D341Med (cell line): ENCODE data around the gene SVIL.
"Not testable (repeated sequence)": the region's sequence is repeated elsewhere in the genome, so short reads cannot be mapped to it uniquely, and the experiment has no call there.

Source experiments
- DNase-seq: peaks from one replicate; pipeline ENCODE4 v3.0.0; 2012; ENCODE audit warnings: low spot score

SVIL gene

DNA sequence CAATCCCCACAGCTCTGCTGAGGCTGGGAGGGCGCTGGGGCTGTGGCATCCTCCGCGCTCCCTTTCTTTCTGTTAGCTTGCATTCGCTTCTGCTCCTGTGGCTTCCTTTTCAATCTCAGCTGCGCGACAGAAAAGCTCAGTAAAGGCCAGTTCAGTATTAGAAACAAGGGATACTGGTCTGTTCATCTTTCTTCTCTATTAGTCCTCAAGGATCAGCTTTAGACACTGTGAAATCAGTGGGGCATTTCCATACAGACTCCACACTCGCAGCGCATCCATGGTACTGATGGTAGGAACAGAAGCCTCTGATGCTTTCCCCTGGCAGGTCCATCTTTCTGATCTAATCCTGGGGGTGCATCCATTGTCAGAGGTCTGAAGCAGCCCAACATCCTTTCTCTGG is 182.2 kb downstream of the SVIL start:
- DNase-seq = no peak

DNA sequence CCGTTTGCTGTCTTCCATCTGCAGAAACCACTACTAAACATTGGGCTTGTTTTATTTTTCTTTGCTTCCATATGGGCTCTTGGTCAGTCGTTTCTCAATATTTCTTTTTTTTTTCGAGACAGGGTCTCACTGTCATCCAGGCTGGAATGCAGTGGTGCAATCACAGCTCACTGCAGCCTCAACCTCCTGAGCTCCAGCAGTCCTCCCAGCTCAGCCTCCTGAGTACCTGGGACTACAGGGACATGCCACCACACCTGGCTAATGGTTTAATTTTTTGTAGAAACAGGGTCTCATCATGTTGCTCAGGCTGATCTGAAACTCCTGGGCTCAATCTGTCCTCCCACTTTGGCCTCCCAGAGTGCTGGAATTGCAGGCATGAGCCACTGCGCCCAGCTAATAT is 182.8 kb downstream of the SVIL start:
- DNase-seq = no peak

DNA sequence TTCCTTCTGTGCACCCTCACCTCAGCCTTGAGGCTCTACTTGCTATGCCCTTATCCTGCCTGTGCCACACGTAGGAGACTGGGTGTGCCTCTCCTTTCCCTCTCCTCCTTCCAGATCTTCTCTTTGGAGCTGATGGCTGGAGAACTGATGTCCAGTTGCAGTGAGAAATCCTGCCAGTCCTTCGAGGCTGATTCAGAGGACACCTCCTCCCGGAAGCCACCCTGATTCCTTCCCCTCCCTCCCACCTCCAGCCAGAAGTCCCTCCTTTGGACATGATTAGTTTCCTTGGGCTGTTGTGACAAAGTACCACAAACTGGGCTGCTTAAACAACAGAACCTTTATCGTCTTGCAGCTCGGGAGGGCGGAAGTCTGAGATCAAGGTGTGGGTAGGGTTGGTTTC is 184.4 kb downstream of the SVIL start:
- no peak for DNase-seq

DNA sequence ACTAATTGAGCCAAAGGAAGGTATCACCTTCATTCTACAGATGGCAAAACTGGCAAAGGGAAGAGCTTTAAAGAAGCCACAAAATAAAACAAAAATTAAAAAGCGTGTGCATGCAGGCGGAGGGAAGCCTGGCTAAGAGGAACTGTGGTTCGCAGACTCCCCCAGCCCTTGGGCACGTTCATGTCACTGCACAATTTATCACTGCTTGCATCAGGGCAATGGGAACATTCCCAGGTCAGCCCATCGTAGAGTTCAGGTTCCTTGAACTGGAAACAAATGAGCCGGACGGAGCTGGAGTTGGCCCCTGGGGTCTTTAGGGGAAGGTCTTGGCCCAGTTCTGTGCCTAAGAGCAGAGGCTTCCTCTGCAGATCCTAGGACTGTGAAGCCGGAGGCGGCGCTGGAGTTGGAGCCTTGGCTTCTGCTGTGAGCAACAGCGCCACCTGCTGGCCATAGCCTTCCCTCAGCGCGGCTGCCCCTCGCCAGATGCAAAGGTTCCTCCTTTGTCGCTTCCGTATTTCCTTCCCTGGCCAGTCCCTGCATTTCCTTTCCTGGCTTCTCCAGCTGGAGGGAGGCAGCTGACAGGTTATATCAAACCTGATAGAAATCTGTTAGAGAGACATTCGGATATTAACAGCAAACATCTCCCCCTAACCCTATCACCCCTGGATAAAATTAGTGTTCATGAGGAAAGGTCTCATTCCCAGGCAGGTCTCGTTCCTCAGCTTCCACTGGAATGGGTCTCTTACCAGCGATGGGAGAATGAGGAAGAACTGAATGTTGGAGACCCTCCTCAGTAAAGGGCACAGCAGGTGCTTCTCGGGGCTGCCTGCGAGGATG is 185.8 kb downstream of the SVIL start:
- peak; percentile 76 for DNase-seq

DNA sequence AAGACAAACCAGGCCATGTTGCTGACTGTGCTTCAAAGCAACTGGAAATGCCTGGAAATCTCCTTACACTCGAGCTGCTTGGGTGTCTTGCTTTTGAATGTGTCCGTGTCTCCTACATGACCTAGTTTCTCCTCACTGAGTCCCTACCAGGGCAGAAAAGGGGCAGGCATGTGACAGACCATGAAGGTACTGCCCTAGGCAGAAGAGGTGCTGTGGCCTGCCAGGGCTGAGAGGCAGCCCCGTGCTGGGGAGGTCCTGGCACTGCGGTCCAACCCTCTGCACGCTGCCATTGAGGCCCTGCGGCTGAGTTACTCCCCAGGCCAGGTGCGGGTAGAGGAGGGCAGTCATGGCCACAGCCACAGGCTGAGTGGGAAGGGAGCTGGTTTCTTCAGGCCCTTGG is 186.6 kb downstream of the SVIL start:
- no peak for DNase-seq

DNA sequence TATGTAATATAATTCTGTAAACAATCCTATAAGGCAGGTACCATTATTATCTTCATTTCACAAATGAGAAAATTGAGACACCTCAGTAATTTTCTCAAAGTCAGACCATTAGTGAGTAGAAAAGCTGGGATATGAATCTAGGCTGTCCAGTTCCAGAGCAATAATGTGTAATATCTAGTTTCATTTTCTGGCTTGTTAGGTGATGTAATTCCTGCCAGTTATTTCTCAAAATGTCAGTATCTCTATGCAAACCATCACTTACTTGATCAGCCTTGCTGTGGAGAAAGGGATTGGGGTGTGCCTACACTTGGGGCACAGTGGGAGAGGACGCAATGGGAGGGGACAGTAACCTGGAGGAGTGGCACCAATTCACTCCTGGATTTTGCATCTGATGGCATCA is 188.4 kb downstream of the SVIL start:
- DNase-seq = no peak

DNA sequence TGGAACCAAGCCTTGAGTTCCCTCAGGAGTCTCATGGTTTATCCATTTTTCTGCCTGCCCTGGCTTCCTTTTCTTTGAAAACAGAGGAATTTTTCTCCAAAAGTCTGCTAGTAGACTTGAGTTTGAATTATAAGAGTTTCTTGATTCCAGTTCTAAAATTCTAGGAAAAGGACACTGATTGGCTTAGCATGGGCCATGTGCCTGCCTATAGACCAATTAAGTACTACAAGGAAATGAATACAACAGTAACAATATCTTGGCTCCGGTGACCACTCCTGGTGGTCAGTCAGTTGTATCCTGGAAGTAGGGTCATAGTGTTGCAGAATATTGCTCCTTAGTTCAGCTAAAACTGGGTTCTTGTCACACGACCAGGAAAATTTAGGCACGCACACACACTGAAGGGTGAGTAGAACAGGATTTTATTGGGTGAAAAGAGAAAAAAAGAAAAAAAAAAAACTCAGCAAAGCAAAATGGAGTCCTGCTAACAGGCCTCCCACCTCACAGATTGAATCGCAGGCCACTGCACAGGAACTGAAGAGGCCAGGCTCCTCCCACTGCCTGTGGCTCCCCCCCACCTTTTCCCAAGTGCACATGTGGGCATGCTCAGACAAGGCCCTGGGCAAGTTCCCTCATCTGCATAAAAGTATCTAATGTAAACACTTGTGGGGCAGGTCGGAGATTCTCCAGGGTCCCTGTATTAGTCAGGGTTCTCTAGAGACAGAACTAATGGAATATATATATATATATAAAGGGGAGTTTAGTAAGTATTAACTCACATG is 190.8 kb downstream of the SVIL start:
- no peak for DNase-seq

DNA sequence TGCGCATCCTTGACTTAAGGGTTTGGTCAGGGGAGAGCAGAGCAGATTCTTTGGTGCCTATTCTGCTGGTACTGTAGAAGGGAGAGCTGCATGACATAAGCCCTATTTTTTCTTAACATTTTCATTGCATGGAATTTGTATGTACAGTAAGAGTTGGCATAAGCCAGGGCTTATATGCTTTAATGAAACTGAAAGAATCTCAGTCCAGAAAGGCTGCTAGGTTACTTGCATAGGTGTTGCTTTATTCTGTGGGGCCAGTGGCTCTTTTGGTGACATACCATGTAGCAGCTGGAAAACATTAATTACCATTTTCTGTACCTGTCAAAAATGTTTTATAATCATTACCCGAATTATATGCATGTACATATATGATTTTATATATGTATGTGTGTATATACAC is 193.8 kb downstream of the SVIL start:
- no peak for DNase-seq

DNA sequence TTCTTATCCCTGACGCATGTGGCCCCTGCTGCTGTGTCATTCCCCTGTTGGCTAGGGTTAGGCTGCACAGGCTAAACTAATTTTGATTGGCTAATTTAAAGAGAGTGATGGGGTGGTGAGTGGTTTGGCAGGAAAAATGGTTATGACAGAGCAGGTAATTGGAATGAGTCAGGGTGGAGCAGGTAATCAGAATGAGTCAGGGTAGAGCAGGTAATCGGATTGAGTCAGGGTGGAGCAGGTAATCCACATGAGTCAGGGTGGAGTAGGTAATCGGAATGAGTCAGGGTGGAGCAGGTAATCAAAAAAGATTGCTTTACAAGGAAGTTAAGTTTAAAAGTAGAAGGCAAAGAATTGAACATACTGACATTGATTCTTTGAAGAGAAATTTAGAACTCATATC is 195.8 kb downstream of the SVIL start:
- DNase-seq = not testable (repeated sequence)

DNA sequence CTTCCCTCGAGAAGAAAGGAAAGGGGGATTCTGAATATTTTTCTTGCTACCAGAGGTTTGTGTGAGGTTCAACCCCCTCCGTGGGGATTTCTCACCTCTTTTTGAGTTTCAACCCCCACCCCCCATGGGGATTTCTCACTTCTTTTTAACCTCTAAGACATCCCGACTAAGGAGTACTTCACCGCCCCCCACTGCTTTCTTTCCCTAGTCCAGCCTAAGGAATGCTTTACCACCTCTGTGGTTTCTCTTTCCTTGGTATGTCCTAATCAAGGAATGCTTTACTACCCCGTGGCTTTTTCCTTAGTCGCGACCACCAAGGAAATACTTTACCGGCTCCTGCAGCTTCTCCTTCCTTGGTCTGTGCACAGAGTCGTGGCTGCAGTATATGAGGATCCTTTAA is 196.5 kb downstream of the SVIL start:
- DNase-seq = no peak

DNA sequence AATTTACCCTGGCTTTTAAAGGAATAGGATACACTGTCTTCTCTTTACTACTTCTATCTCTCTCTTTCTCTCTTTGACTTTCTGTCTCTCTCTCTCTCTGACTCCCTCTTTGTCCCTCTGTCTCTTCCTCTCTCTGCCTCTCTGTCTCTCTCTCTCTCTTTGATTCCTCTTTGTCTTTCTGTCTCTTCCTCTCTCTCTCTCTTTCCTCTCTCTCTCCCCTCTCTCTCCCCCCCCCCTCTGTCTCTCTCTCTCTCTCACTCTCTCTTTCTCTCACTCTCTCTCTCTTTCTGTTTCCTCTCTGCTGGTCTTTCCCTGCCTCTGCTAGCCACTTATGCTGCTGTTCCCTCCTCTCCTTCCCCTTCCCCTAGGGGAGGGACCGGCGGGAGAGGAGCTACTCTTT is 196.9 kb downstream of the SVIL start:
- DNase-seq = no peak

DNA sequence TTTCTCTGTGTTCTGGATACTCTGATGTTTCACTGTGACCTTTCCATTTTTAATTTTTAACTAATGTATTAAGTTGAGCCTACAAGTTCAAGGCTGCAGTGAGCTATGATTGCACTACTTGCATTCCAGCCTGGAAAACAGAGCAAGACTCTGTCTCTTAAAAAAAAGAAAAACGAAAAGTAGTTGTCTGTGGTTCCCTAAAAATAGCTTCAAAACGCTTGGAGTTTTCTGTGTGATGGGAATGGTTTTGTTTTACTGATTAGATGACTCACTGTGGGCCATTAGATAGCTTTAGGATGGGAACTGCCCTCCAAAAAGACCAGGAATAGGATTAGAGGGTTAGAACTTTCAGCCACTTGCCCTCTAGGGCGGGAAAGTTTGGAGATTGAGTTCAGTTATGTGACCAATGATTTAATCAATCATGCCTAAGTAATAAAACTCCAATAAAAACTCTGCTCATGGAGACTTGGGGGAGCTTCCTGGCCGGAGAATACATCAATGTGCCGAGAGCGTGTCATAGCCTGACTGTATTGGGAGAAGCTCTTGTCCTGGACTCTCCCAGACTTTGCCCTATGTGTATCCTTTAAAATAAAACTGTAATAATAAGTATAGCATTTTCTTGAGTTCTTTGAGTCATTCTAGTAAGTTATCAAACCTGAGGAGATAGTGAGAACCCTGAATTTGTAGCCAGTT is 198.8 kb downstream of the SVIL start:
- DNase-seq = no peak

DNA sequence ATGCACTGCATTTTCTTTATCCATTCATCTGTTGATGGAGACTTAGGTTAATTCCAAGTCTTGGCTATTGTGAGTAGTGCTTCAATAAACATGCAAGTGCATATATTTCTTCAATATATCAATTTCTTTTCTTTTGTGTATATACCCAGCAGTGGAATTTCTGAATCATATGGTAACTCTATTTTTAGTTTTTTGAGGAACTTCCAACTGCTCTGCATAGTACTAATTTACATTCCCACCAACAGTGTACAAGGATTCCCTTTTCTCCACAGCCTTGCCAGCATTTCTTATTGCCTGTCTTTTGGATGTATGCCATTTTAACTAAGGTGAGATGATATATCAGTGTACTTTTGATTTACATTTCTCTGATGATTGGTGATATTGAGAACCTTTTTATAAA is 200.7 kb downstream of the SVIL start:
- DNase-seq = no peak

DNA sequence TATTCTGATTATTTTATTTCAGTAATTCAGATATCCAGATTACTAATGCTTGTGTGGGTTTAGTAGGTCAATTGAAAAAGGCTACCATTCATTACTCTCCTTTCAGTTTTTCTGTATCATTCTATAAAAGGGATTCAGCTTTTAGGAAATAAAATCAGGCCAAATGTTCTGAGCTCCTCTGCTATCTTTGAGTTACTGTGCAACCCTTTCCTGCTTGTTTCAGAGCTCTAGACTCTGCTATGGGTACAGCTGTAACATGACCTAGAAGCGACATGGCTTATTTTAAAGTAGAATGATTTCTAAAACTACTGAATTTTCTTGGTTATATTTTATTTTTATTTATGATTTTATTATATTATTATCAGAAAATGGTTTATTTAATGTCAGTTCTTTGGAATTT is 203.1 kb downstream of the SVIL start:
- DNase-seq = no peak

DNA sequence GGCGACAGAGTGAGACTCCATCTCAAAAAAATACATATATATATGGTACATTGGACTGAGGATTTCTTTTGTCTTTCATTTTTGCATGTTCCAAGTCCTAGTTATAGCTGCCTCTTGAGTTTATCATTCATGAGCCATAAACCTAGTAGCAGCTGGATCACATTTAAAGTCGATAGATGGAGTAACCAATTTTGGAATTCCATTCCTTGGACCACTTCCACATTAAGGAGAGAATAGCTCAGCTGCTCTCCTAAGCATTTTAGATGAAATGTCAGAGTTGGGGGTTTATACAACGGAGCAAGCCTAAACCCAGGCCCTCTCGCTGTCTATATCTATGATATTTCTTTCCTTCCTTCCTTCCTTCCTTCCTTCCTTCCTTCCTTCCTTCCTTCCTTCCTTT is 204.7 kb downstream of the SVIL start:
- no peak for DNase-seq

DNA sequence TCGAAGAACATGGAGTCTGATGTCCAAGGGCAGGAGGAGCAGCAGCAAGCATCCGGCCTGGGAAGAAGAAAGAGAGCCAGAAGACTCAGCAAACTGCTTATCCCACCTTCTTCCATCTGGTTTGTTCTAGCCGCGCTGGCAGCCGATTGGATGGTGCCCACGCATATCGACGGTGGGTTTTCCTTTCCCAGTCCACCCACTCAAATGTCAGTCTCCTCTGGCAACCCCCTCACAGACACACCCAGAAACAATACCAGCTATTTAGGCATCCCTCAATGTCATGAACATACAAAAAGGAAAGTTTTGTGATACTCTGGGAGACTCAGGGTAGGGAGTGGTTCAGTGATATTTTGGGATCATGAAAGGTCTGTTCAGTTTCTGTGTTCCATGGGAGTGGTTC is 206.3 kb downstream of the SVIL start:
- no peak for DNase-seq

DNA sequence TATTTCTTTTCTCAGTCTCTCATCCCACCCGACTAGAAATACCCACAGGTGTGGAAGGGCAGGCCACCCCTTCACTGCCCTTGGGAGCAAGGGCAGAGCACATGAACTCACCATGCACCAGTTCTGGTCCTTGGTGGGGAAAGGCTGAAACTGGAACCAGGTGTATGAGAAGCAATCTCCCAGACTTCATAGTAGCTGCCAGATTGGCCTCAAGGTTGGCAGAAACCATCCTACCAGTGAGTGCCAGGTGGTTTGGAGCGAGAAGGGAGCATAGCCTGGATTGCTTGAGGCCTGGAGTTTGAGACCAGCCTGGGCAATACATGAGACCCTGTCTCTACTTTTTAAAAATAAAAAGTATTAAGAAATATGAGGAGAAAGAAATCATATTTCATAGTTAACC is 207.1 kb downstream of the SVIL start:
- DNase-seq = no peak

DNA sequence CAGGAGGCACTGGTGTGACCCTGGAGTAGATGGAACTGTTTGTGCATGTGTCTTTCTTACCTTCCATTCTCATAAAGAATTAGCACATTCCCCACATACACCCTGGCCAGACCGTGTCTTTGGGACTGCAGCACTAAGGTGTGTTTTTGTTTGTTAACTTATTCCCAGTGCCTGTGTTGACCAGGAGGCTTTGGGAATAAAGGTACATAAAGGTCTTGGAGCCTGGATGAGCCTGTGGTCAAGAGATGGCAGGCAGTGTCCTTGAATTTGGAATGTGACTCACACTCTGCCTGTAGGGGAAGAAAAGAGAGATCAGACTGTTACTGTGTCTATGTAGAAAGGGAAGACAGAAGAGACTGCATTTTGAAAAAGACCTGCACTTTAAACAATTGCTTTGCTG is 208.4 kb downstream of the SVIL start:
- DNase-seq = no peak

DNA sequence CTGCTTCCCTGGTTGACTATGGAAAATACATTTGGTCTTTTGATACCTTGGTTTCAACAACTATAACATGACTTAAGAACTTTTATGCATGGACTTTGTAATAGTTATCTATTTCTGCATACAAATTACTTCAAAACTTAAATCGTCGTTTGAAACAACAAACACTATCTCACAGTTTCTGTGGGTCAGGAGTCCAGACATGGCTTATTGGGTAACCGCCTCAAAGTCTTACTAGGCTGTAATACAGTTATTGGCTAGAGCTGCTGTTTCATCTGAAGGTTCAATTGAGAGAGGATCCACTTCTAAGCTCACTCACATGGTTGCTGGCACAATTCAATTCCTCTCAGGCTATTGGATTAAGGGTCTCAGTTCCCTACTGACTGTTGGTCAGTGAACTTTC is 210.8 kb downstream of the SVIL start:
- DNase-seq = no peak

DNA sequence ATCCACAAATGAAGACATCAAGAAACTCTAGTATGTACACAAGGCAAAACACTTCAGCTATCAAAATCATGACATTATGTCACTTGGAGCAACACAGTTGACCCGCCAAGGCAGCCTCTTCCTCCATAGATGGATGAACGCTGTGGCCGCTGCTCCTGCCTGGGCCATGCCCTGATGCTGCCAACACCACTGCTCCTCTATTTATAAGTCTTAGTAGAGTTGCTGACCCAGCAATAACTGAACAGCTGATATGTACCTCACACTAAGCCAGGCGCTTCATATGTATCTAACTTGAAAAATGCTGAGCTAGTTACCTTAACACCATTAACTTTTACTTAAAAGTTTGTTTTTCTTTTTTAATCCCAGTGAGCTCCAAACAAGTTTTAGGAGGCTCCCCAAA is 214.0 kb downstream of the SVIL start:
- no peak for DNase-seq

DNA sequence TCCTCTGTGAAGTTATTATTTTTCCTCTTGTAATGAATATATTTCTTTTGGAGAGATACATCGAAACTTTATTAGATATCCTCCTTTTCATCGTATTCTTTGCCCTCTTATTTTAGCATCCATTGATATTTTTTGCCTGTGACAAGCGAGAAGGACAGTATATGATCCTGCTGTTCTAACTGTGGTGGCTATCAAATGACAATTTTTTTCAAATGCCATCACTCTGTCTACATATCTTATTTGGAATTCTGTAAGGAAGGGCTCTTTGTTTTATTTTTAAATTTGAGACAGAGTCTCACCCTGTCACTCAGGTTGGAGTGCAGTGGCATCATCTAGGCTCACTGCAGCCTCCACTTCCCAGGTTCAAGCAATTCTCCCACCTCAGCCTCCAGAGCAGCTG is 217.4 kb downstream of the SVIL start:
- DNase-seq = no peak

DNA sequence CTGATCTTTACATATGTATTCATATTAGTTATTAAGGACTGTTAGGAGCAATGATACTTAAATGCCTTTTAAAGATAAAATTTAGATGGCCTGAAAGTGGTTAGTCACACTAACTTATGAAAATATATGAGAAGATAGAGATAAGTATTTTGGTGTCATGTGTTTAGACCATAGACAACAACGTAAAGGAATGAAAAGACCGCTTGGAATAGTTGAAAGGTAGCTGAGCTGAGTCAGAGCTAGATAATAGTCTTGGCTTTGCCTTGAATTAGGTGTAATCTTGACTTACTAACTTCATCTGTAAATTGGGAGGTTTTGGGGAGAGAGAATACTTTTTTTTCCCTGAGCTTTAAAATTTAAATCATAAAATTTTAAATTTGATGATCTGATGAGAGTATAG is 218.9 kb downstream of the SVIL start:
- DNase-seq = no peak

DNA sequence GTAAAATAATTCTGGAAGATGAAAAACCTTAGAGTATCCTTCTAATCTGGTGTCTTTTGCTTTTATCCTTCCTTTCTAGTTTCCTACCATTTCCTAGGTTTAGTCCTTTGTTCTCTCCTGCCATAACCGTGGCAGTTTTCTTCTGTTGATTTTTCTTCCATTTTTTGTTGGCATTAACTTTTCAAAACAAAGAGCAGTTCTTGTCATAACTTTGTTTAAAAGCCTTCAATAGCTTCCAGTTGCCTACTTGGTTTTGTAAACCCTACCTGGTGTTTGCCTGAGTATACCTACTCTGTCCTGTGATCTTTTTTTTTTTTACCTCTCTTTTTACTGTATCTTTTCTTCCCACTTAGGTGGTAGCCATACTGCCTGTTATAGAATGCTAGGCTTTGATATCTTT is 220.3 kb downstream of the SVIL start:
- DNase-seq = no peak
